CD1c-positive myeloid dendritic cell (primary cell): ENCODE measurements around the gene VPS37B.

ENCODE experiments used
- DNase-seq: peaks from one replicate; pipeline ENCODE4 v3.0.0-alpha.2; 2016; ENCODE audit errors: extremely low spot score

The VPS37B gene

DNA sequence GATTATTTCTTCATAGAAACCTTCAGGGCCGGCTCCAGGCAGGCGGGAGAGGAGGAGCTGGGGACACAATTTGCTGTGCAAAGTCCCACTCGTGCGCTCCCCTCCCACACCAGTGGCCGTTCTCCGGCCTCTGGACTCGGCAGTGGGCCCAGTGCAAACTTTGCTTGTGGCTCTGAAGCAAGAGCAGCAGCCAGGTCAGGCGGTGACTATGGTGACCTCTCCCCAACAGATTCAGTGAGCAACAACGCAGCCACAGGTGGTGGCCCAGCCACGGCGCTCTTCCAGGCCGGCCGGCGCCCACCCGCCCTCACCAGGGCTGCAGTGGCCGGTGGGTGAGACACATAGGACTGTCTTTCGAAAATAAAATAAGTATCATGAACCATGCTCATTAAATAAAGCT lies 29.5 kb downstream of the VPS37B start:
- no peak for DNase-seq

DNA sequence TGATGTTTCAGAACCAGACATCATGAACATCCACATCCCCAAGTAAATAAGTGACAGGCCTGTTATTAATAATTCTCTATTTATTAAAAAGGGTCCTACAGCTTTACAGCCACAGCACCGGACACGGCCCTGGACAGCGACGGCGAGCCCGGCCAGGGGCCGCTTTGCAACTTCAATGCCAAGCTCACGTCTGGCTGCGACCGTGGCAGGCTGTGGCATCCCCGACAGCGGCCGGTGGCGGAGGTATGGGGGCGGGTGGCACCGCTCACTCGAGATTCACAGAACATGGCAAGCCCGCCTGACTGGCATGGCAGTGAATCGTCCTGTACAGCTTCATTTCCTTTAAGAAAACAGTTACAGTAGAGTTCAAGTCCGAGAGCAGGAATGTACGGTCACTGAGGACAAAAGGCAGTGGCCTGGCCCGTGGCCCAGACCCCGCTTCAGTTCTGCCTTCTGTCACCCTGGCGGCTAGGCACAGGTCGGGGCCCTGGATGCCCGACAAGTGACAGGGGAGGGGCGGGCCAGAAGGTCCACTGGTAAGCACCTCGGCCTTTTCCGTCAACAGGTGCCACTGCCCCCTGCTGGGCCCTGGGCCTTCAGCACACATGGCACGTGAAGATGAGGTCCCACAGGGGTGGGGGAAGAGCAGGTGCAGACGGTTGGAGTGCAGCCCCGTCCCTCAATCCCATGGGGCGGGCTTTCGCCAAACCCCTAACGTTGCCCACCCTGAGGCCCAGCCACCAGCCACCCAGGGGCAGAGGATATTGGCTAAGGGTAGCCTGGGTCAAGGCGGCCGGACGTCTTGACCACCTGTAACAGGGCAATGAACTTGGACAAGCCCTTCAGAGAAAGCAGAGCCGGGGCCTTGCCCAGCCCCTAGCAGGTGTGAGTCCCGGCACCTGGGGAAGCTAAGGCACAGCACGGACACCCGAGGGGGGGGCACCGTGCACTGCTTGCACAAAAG lies 30.4 kb downstream of the VPS37B start:
- DNase-seq: no peak

DNA sequence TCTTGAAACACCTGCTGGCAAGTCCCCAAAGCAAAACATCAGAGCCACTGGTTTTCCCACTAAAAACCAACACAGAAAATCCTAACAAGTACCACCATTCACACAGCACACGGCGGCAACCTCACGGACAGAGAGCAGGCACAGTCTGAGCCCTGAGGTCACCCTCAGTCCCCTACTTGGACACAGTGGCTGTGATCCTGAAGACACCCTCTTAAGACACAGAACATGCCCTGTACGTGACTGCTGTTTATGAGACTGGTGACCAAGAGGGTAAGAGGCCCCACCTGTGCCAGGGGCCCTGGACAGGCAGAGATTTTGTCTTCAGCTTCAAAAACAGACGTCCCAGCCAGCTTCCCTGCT lies 31.1 kb downstream of the VPS37B start:
- no peak for DNase-seq

DNA sequence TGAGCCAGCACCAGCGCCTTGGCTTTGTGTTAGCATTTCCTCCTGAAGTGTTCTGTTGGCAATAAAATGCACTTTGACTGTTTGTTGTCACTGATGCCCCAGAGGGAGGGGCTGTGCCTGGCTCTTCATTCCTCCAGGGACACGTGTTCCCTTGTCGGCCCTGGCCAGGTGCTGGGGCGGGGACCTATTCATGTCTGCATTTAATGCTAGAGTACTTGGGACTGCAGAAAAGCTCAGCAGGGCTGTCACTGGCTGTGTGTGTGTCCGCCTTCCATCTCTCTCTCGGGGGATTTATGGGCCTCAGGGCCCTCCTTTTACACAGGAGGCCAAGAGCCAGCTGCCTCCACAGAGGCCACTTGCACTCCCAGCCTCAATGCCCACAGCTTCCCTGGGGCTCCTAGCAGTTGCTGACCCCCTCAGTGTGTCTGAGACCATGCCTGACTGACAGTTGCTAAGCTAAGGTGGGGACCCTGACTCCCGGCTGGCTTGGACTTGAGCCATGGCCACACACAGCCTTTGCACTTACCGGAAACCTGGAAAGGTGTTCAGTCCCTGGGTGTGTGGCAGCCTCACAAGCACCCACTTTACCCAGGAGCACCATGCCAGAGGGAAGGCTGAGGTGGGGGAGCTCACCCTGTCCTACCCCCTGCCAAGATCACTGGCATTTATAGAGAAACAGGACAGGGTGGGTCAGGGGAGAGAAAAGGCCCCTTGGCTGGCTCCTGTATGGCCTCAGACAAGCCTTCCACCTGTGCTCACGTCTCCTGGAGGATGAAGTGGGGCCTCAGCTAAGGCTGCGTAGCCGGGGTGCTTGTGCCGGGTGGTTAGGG lies 32.8 kb downstream of the VPS37B start:
- no peak for DNase-seq

DNA sequence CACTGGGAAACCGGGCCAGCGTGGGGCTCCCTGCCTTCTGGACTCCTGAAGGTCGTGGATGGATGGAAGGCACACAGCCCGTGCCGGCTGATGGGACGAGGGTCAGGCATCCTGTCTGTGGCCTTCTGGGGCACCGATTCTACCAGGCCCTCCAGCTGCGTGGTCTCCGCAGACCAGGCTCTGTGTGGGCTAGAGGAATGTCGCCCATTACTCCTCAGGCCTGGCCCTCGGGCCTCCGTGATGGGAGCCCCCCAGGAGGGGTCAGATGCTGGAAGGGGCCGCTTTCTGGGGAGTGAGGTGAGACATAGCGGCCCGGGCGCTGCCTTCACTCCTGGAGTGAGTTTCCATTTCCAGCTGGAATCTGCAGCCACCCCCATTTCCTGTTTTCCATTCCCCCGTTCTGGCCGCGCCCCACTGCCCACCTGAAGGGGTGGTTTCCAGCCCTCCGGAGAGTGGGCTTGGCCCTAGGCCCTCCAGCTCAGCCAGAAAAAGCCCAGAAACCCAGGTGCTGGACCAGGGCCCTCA lies 33.8 kb downstream of the VPS37B start:
- no peak for DNase-seq

DNA sequence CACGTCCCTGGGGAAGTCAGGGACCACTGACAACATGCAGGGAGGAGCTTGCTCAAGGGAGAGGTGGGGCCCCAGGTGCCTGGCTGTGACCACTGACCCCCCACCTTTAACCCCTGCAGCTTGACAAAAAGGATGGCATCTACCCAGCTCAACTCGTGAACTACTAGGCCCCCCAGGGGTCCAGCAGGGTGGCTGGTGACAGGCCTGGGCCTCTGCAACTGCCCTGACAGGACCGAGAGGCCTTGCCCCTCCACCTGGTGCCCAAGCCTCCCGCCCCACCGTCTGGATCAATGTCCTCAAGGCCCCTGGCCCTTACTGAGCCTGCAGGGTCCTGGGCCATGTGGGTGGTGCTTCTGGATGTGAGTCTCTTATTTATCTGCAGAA lies 34.3 kb downstream of the VPS37B start:
- no peak for DNase-seq

DNA sequence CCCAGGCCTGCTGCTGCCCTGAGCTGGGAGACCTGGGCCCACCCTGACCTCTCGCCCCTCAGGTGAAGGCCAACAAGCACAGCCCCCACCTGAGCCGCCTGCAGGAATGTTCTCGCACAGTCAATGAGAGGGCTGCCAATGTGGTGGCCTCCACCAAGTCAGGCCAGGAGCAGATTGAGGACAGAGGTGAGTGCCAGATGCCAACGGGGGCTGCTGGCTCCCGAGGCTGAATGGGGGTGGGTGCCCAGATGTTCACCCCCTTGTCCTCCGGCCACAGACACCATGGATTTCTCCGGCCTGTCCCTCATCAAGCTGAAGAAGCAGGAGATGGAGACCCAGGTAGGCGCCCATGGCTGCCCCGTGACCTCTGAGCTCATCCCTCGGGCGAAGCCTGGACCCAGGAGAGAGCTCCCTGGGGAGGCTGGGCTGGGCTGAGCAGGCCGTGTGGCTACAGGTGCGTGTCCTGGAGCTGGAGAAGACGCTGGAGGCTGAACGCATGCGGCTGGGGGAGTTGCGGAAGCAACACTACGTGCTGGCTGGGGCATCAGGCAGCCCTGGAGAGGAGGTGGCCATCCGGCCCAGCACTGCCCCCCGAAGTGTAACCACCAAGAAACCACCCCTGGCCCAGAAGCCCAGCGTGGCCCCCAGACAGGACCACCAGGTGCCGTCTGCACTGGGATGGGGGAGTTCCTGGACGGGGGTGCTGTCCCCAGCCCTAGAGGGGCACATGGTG lies 34.9 kb downstream of the VPS37B start:
- DNase-seq: no peak

DNA sequence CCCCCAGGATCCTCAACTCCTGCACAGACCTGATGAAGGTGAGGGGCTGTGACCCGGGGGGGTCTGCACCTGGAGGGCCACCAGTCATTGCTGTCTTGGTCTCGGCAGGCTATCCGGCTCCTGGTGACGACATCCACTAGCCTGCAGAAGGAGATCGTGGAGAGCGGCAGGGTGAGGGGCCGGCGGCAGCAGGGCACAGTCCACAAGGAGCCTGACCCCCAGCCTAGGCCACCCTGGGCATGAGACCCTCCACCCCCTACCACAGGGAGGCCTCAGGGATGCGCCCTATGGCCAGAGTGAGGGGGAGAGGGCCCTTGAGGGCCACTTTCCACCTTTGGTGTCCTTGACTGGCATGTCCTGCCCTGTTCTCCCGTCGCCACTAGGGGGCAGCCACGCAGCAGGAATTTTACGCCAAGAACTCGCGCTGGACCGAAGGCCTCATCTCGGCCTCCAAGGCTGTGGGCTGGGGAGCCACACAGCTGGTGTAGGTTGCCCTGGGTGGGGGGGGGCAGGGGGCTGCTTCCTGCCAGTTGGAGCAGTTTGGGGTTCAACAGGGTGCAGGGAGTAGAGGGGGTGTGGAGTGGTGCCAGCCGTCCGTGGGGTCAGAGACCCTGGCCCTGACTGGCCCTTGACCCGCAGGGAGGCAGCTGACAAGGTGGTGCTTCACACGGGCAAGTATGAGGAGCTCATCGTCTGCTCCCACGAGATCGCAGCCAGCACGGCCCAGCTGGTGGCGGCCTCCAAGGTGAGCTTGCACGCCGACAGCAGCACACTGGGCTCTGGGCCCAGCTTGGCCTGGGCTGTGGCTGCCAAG lies 35.7 kb downstream of the VPS37B start:
- peak; percentile 88 for DNase-seq

DNA sequence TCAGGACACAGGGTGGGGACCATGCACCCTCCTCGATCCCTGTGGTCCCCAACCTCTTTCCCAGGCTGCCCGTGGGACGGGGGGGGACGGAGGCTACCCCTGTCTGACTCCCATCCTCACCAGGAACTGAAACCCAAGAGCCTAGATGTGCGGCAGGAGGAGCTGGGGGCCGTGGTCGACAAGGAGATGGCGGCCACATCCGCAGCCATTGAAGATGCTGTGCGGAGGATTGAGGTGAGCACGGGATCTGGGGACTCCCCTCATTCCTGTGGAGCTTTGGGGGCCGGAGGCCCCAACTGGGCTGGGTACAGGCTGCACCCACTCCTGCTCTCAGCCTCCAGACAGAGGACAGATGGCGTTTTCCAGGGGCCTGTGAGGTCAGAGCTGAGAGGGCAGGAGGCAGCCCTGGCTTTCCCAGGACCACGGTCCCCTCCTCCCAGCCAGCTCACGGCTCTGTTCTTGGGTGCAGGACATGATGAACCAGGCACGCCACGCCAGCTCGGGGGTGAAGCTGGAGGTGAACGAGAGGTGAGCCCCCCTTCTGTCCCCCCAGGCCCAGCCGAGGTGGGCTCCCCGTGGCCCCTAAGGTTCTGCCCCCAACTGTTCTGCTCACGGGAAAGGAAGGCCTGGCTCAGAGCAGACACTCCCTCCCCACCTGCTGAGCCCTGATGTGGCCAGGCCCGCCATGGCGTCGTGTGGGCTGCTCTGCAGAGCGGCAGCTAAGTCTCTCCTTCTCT lies 36.5 kb downstream of the VPS37B start:
- DNase-seq: no peak

DNA sequence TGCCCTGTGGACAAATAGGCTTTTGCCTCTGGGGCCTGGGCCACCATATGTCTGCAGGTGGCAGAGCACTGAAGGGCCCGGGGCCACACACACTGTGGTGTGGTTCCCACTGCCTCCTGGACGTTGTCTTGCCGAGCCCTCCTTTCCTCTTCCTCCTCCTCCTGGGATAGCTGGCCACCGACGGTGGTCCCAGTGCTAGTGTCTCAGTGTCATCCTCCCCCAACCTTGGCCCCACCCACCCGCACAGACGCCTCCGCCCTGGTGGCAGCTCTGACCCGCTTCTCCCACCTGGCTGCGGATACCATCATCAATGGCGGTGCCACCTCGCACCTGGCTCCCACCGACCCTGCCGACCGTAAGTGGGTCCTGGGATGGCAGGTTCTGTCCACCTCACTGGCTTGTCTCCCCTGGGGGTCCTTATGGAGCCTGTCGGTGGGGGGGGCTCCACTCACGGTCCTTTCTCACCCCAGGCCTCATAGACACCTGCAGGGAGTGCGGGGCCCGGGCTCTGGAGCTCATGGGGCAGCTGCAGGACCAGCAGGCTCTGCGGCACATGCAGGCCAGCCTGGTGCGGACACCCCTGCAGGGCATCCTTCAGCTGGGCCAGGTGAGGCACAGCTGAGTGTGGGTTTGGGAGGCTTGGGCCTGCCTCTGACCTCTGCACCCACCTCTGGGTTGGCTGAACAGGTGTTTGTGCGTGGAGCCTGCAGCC lies 37.2 kb downstream of the VPS37B start:
- no peak for DNase-seq

DNA sequence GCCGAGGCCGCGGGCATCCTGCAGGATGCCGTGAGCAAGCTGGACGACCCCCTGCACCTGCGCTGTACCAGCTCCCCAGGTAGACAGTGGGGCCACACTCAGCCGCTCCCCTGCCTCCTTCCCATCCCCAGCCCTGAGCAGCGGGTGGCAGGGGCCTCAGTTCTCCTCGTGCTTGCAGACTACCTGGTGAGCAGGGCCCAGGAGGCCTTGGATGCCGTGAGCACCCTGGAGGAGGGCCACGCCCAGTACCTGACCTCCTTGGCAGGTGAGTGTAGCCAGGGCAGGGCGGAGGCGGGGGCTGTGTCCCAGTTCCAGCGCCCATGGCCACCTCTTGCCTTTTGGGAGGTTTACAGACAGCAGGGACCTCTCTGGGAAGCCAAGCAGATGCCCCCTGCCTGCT lies 37.8 kb downstream of the VPS37B start:
- no peak for DNase-seq

DNA sequence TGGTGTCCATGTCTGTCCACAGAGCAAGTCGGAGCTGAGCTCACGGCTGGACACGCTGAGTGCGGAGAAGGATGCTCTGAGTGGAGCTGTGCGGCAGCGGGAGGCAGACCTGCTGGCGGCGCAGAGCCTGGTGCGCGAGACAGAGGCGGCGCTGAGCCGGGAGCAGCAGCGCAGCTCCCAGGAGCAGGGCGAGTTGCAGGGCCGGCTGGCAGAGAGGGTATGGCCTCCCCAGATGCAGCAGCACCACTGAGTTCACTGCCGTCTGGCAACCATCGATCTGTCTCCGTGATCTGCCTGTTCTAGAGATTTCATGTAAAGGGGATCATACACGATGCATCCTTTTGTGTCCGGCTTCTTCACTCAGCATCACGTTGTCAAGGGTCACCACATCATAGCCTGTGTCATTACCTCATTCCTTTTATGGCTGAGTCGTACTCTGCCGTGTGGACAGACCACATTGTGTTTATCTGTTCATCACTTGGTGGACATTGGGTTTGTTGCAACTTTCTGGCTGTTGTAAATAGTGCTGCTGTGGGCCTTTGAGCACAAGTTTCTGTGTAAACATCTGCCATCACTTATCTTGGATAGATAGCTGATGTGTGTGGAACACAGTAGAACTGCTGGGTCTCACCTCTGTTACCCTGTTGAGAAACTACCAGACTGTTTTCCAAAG lies 38.8 kb downstream of the VPS37B start:
- no peak for DNase-seq

DNA sequence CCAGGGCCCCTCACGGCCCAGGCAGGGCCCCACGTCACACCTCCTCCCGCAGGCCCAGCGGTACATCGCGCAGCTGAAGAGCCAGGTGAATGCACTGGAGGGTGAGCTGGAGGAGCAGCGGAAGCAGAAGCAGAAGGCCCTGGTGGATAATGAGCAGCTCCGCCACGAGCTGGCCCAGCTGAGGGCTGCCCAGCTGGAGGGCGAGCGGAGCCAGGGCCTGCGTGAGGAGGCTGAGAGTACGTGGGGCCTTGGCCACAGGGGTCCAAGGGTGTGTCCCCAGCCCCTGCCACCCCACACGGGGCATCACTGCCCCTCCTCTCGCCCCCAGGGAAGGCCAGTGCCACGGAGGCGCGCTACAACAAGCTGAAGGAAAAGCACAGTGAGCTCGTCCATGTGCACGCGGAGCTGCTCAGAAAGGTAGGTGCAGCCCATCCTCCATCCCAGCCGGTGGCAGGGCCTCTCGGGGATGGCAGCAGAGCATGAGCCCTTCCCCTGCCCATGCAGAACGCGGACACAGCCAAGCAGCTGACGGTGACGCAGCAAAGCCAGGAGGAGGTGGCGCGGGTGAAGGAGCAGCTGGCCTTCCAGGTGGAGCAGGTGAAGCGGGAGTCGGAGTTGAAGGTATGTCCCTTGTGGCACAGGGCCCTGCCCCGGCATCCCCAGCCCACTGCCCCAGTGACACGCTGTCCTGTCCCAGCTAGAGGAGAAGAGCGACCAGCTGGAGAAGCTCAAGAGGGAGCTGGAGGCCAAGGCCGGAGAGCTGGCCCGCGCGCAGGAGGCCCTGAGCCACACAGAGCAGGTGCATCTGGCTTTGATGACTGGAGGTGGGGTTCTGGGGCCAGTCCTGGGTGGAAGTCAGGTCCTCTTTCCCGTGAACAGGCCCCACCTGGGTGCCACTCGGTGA lies 39.7 kb downstream of the VPS37B start:
- DNase-seq: no peak

DNA sequence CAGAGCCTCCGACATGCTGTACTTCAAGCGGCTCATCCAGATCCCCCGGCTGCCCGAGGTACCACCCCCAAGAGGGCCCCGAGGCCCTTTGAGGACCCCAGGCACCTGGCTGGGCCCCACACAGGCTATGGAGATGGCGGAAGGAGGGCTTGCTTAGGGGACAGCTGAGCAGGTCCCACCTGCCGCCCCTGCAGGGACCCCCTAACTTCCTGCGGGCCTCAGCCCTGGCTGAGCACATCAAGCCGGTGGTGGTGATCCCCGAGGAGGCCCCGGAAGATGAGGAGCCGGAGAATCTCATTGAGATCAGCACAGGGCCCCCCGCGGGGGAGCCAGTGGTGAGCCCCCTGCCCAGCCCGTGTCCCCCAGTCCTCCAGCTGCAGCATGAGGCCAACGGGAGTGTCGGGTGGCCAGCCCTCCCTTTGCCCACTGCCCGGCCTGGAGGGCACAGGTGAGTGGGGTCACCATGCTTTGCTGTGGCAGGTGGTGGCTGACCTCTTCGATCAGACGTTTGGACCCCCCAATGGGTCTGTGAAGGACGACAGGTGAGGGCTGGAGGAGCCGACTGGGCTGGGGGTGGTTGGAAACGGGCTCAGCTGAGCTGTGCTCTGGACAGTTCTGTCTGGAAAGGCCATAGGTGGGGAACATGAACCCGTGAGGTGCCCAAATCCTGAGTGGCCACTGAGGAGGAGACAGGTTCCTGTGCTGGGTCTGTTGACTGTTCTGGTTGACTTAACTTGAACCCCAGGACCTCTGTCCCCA lies 40.7 kb downstream of the VPS37B start:
- no peak for DNase-seq

DNA sequence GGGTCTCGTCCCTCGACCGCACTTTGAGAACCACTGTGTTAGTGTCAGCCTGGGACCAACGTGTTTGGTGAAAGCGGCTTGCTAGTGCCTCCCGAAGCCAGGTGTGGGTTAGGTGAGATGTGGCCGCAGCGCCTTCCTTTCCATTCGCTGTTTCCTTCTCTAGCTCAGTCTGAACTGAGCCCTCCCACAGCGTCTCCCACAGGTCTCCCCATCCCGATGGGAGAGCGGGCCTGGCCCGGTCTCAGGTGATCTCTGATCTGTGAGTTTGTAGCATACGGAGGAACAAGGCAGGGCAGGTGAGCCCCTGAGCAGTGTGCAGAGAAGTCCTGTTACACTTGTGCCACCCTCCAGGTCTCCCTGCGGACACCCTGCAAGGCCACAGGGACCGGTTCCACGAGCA lies 41.4 kb downstream of the VPS37B start:
- no peak for DNase-seq

DNA sequence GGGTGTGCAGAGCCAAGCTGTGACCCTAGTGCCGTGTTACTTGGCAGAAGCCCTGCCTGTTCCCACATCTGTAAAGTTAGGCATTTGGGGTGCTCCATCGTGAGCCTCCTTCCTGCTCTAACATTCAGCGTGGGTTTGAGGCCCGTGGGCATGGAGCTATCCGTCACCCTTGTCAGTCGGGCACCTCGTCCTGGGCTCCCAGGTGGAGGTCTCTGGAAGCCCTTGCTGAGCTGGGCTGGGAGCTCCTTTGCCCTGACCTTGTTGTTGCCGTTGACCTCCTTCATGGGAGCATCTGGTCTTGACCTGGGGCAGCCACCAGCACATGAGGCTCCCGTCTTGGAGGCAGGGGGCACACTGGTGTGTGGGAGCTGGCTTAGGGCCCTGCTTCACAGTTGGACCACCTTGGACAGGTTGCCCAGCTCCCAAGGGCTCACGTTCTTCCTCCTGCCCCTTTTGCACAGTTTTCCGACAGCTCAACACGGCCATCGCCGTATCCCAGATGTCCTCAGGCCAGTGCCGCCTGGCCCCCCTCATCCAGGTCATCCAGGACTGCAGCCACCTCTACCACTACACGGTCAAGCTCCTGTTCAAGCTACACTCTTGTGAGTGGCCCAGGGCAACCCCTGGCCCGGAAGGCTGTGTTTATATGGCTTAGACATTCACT lies 42.2 kb downstream of the VPS37B start:
- no peak for DNase-seq
